Measurements from ENCODE around the gene NKTR.

DNA sequence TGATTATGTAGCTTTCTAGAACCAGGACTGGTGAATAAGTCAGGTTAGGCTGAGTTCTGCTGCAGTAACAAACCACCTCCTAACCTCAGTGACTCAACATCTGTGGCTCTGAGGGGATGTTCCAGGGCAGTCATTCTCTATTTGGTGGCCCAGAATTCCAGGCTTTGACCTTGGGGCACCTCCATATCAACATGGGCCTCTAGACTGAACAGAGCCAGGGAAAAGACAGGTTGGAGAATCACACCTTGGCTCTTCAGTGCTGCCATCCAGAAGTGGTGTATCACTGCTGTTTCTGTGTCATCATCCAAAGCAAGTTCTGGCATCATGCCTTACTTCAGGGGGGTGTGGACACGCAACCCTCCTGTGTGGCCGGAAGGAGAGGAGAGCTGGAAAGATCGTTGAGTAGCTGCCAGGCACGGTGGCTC lies 68.3 kb downstream of the NKTR start:
- TF ChIP-seq CTCF (conservative IDR thresholded peaks at IDR 0.05; ENCODE audit: low read depth, low read length) (no peak), EZH2 (IDR thresholded peaks at IDR 0.05; ENCODE audit: borderline replicate concordance, low read depth, low read length, poor library complexity, severe bottlenecking) (no peak)

All from A673 (cell line).